Mucosa of rectum (tissue), 2 donors: ENCODE data around the gene STC2.

Source experiments
- H3K27ac ChIP-seq, 2 donors: one replicate each; pipeline ENCODE4 v1.7.0; 2013; ENCODE audit warnings: inconsistent platforms in 2 of 2, low read depth in 2 of 2, low read length in 2 of 2
- H3K27me3 ChIP-seq, 2 donors: one replicate each; pipeline ENCODE4 v1.7.0; 2013; ENCODE audit warnings: low read length in 2 of 2; ENCODE audit not compliant: control insufficient read depth in 2 of 2, insufficient read depth in 2 of 2
- H3K36me3 ChIP-seq, 2 donors: one replicate each; pipeline ENCODE4 v1.7.0; 2013; ENCODE audit warnings: low read length in 2 of 2; ENCODE audit not compliant: control insufficient read depth in 2 of 2, insufficient read depth in 2 of 2
- H3K4me1 ChIP-seq, 2 donors: one replicate each; pipeline ENCODE4 v1.7.0; 2013; ENCODE audit warnings: low read length in 2 of 2, mild to moderate bottlenecking in 1 of 2; ENCODE audit not compliant: control insufficient read depth in 2 of 2, insufficient read depth in 2 of 2
- H3K4me3 ChIP-seq, 2 donors: one replicate each; pipeline ENCODE4 v1.7.0; 2013; ENCODE audit warnings: low read length in 2 of 2
- H3K9ac ChIP-seq, 2 donors: one replicate each; pipeline ENCODE4 v1.7.0; 2013; ENCODE audit warnings: low read length in 2 of 2, low read depth in 1 of 2, mild to moderate bottlenecking in 1 of 2
- H3K9me3 ChIP-seq, 2 donors: one replicate each; pipeline ENCODE4 v1.7.0; 2013; ENCODE audit warnings: low read length in 2 of 2; ENCODE audit not compliant: control insufficient read depth in 2 of 2
- donor health status: healthy.
- donor health status: Normal muscosa, but diverticular disease.

STC2 gene

GRCh38 chr5:173303878-173304590 is 24.2 kb downstream of the STC2 start:
- Histone ChIP-seq H3K27me3 (peaks cover 6 to 13% of the 10 kb centered on the region in 2 donors), H3K9ac (no peak overlapping the region), H3K36me3 (no peaks in the 10 kb centered on the region), H3K4me3 (no peak overlapping the region), H3K4me1 (no peaks in the 10 kb centered on the region), H3K27ac (no peak overlapping the region), H3K9me3 (no peaks in the 10 kb centered on the region)

DNA sequence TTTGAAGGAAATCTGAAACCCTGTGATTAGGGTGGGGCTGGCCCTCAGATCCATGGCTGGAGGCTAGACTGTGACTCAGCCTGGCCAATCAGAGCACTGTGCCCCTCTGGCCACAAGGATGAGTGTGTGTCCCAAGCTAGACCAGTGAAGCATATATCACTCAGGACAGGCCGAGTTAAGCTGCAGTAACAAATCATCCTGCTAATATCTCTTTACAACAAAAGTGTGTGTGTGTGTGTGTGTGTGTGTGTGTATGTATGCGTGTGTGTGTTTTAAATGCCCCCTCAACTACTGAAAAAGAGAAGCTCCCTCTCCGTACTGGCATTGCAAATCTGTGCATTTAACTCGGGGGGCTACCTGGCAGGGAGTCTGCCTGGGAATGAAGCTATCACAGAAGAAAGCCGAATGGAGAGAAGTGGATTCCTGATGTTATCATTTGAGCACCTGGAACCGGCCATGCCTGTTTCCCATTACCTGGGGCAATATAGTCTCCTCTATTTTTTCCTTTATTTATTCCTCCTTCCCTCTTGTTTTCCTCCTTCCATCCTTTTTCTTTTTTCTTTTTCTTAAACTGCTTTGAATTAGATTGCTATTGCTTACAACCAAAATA is 25.6 kb downstream of the STC2 start:
- Histone ChIP-seq H3K4me1 (no peaks in the 10 kb centered on the region), H3K9ac (no peak overlapping the region), H3K9me3 (no peaks in the 10 kb centered on the region), H3K4me3 (no peak overlapping the region), H3K36me3 (no peaks in the 10 kb centered on the region), H3K27ac (no peak overlapping the region), H3K27me3 (peaks cover 7 to 13% of the 10 kb centered on the region in 2 donors)

DNA sequence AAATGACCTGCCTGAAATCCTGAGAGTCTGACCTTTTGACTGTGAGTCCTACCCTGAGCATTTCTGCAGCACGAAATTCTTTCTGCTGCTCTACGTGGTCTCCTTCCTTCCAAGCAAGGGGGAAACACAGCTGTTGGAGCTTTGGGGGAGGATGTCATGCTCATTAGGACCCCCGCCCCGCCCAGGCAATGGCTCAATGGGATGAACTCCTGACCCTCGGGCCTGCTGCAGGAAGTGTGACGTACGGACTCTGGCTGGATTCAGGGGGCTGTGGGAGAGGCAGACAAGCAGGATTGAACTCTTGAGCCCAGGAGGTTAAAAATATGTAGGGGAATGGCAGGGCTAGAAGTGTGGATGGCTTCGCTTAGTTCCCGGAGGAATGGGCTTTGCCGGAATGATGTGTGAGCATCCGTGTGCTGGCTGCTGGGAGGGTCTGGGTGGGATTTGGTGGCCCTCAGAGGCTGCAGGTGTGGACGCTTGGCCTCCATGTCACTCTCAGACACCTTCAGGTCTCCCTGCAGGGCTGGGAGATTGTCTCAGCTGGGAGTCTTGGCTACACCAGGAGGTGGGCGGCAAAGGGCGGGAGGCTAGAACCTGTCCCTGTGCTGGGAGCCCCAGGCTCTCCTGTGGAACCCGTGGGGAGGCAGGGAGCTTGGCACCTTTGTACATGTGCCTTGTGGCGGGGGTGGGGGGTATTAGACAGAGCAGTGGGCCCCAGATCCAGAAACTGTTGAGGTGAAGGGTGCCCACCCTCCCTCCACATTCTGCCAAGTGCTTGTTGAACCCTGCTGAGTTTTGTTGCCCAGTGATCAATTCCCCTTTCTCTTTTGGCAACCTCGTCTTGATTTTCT is 26.3 kb downstream of the STC2 start:
- no peaks in the 10 kb centered on the region for H3K4me1 ChIP-seq
- no peaks in the 10 kb centered on the region for H3K36me3 ChIP-seq
- H3K4me3 ChIP-seq, result no peak overlapping the region
- peaks cover 7 to 13% of the 10 kb centered on the region in 2 donors for H3K27me3 ChIP-seq
- no peak overlapping the region for H3K27ac ChIP-seq
- H3K9me3 ChIP-seq, result no peaks in the 10 kb centered on the region
- H3K9ac ChIP-seq, result no peak overlapping the region

- no peak overlapping the region for H3K9ac ChIP-seq
- H3K4me1 ChIP-seq, result no peaks in the 10 kb centered on the region
- H3K9me3 ChIP-seq, result no peaks in the 10 kb centered on the region
- H3K4me3 ChIP-seq, result no peak overlapping the region
- no peak overlapping the region for H3K27ac ChIP-seq
- H3K36me3 ChIP-seq, result no peaks in the 10 kb centered on the region
- H3K27me3 ChIP-seq, result peaks cover 7 to 13% of the 10 kb centered on the region in 2 donors
Measured at GRCh38 chr5:173300389-173301047, 27.7 kb downstream of the STC2 start.

DNA sequence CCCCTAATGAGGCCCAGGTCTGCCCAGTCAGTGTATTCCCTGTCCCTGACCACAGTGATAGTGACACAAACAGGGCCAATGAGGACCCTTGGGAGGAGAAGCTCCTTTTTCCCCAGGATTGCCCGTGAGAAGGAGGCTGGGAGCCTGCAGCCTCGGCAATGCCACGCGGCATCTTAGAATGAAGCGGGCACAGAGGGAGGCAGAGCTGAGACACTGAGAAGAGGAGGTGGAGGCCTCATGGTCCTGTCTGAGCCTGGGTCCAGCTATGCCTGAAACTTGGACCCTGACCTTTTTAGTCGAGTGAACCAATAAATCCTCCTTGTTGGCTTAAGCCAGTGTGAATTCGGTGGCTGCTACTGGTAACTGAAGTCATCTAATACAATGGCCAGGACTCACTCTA is 28.4 kb downstream of the STC2 start:
- H3K27me3 ChIP-seq, result peaks cover 11 to 16% of the 10 kb centered on the region in 2 donors
- H3K4me3 ChIP-seq, result no peak overlapping the region
- no peaks in the 10 kb centered on the region for H3K36me3 ChIP-seq
- H3K27ac ChIP-seq, result no peak overlapping the region
- H3K9ac ChIP-seq, result no peak overlapping the region
- no peaks in the 10 kb centered on the region for H3K4me1 ChIP-seq
- no peaks in the 10 kb centered on the region for H3K9me3 ChIP-seq

DNA sequence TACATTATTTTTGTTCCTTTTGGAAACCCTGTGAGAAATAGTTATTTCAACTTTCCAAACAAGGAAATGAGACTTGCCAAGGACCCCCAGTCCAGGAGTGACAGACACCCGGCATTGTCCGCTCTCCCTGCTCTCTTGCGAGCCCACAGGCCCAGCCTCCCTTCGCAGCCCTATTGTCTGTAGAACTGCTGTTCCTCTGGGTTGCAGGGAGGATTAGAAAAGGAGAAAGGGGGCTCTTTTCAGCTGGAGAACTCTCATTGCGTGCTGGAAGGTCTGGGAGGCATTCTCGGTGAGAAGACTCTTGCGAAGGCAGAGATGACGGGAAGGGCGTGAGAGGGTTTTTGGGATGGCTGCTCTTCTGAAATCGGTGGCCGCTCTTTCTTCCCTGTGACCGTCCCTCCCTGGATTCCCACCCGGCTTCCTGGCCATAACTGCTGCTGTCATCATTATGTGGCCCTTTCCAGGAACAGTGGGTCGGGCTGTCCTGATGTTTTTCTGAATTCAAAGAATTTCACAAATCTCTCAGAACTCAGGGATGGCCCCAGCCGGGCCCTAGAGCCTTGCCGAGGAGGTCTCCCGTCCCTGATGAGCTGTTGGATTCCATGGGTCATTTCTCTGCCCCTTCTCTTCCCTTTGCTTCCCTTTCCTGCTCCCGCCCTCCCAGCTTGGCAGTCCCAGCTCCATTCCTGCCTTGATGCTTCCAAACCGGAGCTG is 29.8 kb downstream of the STC2 start:
- H3K9me3 ChIP-seq, result no peaks in the 10 kb centered on the region
- peaks cover 19 to 22% of the 10 kb centered on the region in 2 donors for H3K27me3 ChIP-seq
- H3K36me3 ChIP-seq, result no peaks in the 10 kb centered on the region
- no peaks in the 10 kb centered on the region for H3K4me1 ChIP-seq
- no peak overlapping the region for H3K27ac ChIP-seq
- no peak overlapping the region for H3K9ac ChIP-seq
- no peak overlapping the region for H3K4me3 ChIP-seq

- H3K27ac ChIP-seq, result no peak overlapping the region
- H3K9me3 ChIP-seq, result no peaks in the 10 kb centered on the region
- no peaks in the 10 kb centered on the region for H3K36me3 ChIP-seq
- H3K4me1 ChIP-seq, result no peaks in the 10 kb centered on the region
- peaks cover 17 to 22% of the 10 kb centered on the region in 2 donors for H3K27me3 ChIP-seq
- H3K4me3 ChIP-seq, result no peak overlapping the region
- no peak overlapping the region for H3K9ac ChIP-seq
Measured at GRCh38 chr5:173297813-173298212, 30.4 kb downstream of the STC2 start.

- peaks cover 12 to 25% of the 10 kb centered on the region in 2 donors for H3K27me3 ChIP-seq
Measured at GRCh38 chr5:173296737-173297676, 31.2 kb downstream of the STC2 start.

DNA sequence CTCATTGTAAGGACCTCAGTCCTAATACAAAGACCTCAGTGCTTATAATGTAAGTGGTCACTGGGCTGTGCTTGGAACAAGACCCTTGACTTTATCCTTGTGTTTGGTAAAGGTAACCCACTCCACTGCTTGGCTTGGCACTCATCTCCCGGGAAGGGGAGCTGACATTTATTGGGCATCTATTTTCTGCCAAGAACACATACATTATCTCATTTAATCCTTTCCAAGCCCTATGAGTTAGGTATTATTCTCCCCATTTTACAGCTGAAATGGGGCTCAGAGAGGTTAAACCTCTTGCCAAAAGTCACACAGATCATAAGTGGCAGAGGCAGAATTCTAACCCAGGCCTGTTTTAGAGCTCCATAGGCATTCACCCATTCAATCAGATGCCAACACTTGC is 32.4 kb downstream of the STC2 start:
- Histone ChIP-seq H3K27me3 (peaks cover 12 to 26% of the 10 kb centered on the region in 2 donors), H3K9ac (no peak overlapping the region), H3K27ac (no peak overlapping the region), H3K4me3 (no peak overlapping the region), H3K36me3 (no peaks in the 10 kb centered on the region), H3K4me1 (no peaks in the 10 kb centered on the region), H3K9me3 (no peaks in the 10 kb centered on the region)

More at GRCh38 chr5:173296737-173297676, 31.2 kb downstream of the STC2 start:
- Histone ChIP-seq H3K36me3 (no peaks in the 10 kb centered on the region), H3K27ac (no peak overlapping the region), H3K4me1 (no peaks in the 10 kb centered on the region), H3K9ac (no peak overlapping the region), H3K9me3 (no peaks in the 10 kb centered on the region), H3K4me3 (no peak overlapping the region)
